ENCODE measurements around the gene DPYD.

DPYD gene

GRCh38 chr1:97200595-97200994, 720.2 kb downstream of the DPYD start:
- DNase-seq (ENCODE audit: low read depth) = no peak

GRCh38 chr1:97196825-97197516, 723.9 kb downstream of the DPYD start:
- DNase-seq (ENCODE audit: low read depth) = no peak

GRCh38 chr1:97192872-97193572, 727.8 kb downstream of the DPYD start:
- DNase-seq (ENCODE audit: low read depth) = no peak

- no peak for DNase-seq (ENCODE audit: low read depth)
Measured at GRCh38 chr1:97190326-97190725, 730.5 kb downstream of the DPYD start.

GRCh38 chr1:97186381-97186780, 734.5 kb downstream of the DPYD start:
- no peak for DNase-seq (ENCODE audit: low read depth)

GRCh38 chr1:97174039-97174704, 746.7 kb downstream of the DPYD start:
- DNase-seq (ENCODE audit: low read depth) = no peak

- no peak for DNase-seq (ENCODE audit: low read depth)
Measured at GRCh38 chr1:97170300-97170699, 750.5 kb downstream of the DPYD start.

- no peak for DNase-seq (ENCODE audit: low read depth)
Measured at GRCh38 chr1:97168056-97168455, 752.8 kb downstream of the DPYD start.

GRCh38 chr1:97167246-97167645, 753.6 kb downstream of the DPYD start:
- DNase-seq (ENCODE audit: low read depth) = no peak

- no peak for DNase-seq (ENCODE audit: low read depth)
Measured at GRCh38 chr1:97166626-97167025, 754.2 kb downstream of the DPYD start.

GRCh38 chr1:97164276-97164639, 756.6 kb downstream of the DPYD start:
- DNase-seq (ENCODE audit: low read depth) = no peak

- DNase-seq (ENCODE audit: low read depth) = no peak
Measured at GRCh38 chr1:97163591-97164275, 757.1 kb downstream of the DPYD start.

GRCh38 chr1:97160818-97161217, 760.0 kb downstream of the DPYD start:
- DNase-seq (ENCODE audit: low read depth) = no peak

- DNase-seq (ENCODE audit: low read depth) = no peak
Measured at GRCh38 chr1:97159342-97159741, 761.5 kb downstream of the DPYD start.

- no peak for DNase-seq (ENCODE audit: low read depth)
Measured at GRCh38 chr1:97158691-97159096, 762.1 kb downstream of the DPYD start.

- no peak for DNase-seq (ENCODE audit: low read depth)
Measured at GRCh38 chr1:97157991-97158390, 762.8 kb downstream of the DPYD start.

- DNase-seq (ENCODE audit: low read depth) = no peak
Measured at GRCh38 chr1:97151651-97152050, 769.2 kb downstream of the DPYD start.

- no peak for DNase-seq (ENCODE audit: low read depth)
Measured at GRCh38 chr1:97145321-97145956, 775.4 kb downstream of the DPYD start.

GRCh38 chr1:97144527-97144926, 776.3 kb downstream of the DPYD start:
- no peak for DNase-seq (ENCODE audit: low read depth)

- no peak for DNase-seq (ENCODE audit: low read depth)
Measured at GRCh38 chr1:97143236-97143882, 777.5 kb downstream of the DPYD start.

- no peak for DNase-seq (ENCODE audit: low read depth)
Measured at GRCh38 chr1:97140611-97141010, 780.2 kb downstream of the DPYD start.

- no peak for DNase-seq (ENCODE audit: low read depth)
Measured at GRCh38 chr1:97139512-97139911, 781.3 kb downstream of the DPYD start.

Data from stimulated activated CD8-positive, alpha-beta memory T cell treated with anti-CD3 and anti-CD28 coated beads, Interleukin-15, amount 100 ng/mL, for 1 hour (primary cell).